AG10803 (cell line): ENCODE data around the gene TMSB10.
A peak's percentile ranks its signal among the peaks of the same experiment; 100 is the strongest.

Source experiments
- DNase-seq: peaks from one replicate; pipeline ENCODE4 v3.0.0; 2010; ENCODE audit warnings: low read depth
- H3K4me3 ChIP-seq: 2 replicates; pipeline ENCODE4 v1.5.1; 2011; ENCODE audit warnings: mild to moderate bottlenecking, low read length, control low read depth
- TF ChIP-seq, protein P1 (sequence below): conservative IDR thresholded peaks from 2 replicates; pipeline ENCODE4 v1.5.1; 2011; ENCODE audit warnings: mild to moderate bottlenecking, low read length, control low read depth, inconsistent platforms

Gene TMSB10

DNA sequence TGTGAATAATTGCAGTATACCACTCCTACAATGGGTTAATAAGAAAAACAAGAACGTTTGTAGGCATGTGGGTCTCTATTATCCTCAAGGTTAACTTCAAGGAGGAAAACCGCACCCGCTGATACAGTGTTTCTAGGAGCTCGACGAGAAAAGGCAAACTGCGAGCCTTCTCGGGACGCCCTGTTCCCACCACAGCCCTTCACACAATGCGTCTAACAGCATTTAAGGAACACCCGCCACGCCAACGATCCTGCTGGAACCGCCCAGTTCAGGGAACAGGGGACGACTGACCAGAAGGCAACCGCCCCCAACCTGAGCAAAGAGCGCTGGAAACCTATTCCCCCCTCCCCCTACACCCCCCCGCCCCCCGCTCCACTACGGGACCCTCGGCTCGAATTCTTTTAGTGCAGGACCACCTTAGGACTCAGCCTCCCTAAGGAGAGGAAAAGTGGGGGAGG is 710 bp upstream of the TMSB10 start:
- TF ChIP-seq, protein P1, sequence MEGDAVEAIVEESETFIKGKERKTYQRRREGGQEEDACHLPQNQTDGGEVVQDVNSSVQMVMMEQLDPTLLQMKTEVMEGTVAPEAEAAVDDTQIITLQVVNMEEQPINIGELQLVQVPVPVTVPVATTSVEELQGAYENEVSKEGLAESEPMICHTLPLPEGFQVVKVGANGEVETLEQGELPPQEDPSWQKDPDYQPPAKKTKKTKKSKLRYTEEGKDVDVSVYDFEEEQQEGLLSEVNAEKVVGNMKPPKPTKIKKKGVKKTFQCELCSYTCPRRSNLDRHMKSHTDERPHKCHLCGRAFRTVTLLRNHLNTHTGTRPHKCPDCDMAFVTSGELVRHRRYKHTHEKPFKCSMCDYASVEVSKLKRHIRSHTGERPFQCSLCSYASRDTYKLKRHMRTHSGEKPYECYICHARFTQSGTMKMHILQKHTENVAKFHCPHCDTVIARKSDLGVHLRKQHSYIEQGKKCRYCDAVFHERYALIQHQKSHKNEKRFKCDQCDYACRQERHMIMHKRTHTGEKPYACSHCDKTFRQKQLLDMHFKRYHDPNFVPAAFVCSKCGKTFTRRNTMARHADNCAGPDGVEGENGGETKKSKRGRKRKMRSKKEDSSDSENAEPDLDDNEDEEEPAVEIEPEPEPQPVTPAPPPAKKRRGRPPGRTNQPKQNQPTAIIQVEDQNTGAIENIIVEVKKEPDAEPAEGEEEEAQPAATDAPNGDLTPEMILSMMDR: no peak
- DNase-seq: peak; percentile 52
- peak overlapping the region; percentile 87 for H3K4me3 ChIP-seq

DNA sequence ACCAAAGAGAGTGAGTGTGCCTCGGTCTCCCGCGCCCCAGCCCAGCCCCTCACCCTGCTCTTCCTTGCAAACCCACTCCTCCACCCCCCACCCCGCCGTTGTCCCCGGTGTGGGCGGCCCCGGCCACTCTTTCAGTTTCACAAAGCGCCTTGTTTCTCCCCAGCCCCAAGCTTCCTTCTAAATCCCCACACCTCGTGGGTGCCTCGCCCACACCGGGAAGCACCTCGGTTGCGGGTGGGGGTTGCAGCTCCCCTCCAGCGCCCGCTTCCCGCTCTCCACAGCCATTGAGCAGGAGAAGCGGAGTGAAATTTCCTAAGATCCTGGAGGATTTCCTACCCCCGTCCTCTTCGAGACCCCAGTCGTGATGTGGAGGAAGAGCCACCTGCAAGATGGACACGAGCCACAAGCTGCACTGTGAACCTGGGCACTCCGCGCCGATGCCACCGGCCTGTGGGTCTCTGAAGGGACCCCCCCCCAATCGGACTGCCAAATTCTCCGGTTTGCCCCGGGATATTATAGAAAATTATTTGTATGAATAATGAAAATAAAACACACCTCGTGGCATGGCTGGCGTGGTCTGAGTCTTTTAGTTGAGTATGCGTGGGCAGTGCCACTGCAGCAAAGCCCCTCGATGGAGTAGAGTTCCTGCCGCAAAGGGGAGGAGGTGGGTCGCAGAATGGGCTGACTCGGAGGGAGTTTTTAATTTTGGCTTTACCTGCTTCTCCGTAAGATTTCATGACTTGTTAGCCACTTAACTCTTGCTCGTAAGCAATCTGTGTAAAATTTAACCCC is 848 bp downstream of the TMSB10 start:
- peak overlapping the region; percentile 95 for H3K4me3 ChIP-seq
- TF ChIP-seq, protein P1: no peak
- DNase-seq: no peak

DNA sequence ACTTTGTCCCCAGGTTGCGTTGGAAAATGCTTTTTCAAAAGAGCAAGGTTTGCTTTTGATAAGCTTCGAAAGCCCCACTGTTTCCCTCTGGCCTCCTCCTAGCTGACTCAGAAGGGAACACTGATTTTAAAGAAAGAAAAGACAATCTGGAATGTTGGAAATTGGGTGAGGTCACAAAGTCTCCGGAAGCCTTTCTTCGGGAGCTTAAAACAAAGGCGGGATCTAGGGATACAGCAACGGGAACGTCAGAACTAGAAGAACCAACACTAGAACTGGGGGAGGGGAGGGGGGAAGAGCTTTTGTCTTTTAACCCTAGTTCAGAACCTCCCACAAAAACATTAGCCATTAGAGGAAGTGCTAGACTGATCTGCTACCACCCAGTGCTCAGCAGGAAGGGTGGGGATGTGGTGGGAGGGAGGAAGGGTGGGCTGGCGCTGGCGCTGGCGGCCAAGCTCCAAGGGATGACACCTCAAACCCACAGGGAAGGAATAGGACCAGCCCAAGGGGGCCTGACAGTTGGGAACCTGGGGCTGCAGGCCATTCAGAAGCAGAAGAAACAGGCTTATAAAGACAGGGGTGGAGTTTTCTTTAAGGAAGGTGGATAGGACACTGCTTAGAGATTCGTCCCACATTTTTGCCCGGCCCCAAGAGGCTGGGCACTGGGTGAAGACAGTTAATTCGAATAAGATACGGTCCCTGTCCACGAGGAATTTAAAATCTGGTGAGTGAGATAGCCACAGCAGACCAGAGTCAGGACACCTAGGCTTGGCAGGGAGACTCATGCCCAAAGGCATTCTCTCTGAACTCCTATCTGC is 1.7 kb downstream of the TMSB10 start:
- H3K4me3 ChIP-seq: peak overlapping the region; percentile 95
- TF ChIP-seq, protein P1: no peak
- peak; percentile 90 for DNase-seq

DNA sequence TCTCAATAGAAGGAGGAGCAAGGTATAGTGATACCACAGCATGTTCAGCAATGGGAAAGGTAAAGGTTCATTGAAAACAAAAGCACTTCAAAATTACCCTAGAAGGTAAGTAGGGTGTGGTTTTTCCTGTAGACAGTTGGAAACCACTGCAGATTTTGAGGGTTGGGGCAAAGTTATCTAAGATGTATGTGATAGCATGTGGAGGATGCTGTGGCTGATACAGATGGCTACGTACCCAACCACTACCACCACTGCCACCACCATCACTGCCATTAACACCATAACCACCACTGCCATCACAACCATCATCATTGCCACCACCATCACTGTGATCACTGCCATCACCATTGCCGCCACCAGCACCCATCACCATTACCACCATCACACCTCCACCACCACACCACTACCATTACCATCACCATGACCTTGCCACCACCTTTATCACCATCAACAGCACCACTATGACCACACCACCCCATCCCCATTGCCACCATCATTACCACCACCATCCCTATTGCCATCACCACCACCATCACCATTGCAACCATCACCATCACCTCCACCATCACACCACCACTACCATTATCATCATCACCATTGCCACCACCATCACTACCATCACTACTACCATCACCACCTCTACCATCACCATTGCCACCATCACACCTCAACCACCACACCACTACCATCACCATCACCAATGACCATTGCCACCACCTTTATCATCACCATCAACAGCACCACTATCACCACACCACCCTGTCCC is 3.7 kb downstream of the TMSB10 start:
- no peak overlapping the region for H3K4me3 ChIP-seq
- TF ChIP-seq, protein P1: no peak
- DNase-seq: no peak

DNA sequence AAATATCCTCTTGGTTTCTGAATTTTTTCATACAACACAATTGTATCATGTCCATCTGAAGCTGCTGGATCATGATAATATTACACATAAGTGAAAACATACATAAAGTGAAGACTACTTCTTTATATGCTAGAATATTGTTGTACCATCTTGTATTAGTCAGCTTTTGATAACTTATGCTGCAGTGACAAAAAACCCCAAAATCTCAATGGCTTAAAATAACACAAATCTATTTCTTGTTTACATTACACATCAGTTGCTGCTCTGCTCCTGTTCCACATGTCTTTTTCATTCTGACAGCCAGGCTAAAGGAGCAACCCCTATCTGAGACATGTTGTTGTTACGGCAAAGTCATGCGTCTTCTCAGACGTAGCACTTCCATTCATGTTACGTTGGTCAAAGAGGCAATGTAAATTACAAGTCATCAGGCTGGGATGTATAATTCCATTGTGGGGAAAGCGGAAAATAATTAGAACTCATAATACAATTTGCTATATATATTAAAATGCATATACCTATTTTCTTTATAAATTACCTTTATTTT is 5.8 kb downstream of the TMSB10 start:
- no peak overlapping the region for H3K4me3 ChIP-seq
- no peak for DNase-seq
- TF ChIP-seq, protein P1: no peak

DNA sequence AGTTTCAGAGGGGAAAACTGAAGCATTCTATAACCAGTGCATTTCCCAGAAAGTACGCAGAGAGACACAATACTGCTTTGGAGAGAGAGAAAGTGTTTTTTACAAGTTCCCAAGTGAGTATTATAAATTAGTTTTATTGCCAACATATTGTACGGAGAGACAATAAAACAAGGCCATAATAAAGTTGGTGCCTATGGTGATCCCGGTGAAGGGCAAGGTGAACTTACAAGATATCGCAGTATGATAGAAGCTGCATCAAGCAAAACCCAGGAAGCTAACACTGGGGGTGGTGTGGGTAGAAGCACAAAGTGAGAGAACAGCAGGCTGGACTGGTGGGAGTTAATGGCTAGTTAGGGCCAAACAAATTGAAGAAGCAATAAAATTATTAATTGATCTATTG is 7.5 kb downstream of the TMSB10 start:
- no peak overlapping the region for H3K4me3 ChIP-seq
- DNase-seq: no peak
- TF ChIP-seq, protein P1: no peak
